Measurements from ENCODE around the gene GPR55. TPM values are rescaled to one million over a fixed set of nuclear protein-coding genes. Genes with fewer than 3 reads are reported as not detected.

Gene GPR55, protein sequence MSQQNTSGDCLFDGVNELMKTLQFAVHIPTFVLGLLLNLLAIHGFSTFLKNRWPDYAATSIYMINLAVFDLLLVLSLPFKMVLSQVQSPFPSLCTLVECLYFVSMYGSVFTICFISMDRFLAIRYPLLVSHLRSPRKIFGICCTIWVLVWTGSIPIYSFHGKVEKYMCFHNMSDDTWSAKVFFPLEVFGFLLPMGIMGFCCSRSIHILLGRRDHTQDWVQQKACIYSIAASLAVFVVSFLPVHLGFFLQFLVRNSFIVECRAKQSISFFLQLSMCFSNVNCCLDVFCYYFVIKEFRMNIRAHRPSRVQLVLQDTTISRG
- not detected for total RNA-seq

DNA sequence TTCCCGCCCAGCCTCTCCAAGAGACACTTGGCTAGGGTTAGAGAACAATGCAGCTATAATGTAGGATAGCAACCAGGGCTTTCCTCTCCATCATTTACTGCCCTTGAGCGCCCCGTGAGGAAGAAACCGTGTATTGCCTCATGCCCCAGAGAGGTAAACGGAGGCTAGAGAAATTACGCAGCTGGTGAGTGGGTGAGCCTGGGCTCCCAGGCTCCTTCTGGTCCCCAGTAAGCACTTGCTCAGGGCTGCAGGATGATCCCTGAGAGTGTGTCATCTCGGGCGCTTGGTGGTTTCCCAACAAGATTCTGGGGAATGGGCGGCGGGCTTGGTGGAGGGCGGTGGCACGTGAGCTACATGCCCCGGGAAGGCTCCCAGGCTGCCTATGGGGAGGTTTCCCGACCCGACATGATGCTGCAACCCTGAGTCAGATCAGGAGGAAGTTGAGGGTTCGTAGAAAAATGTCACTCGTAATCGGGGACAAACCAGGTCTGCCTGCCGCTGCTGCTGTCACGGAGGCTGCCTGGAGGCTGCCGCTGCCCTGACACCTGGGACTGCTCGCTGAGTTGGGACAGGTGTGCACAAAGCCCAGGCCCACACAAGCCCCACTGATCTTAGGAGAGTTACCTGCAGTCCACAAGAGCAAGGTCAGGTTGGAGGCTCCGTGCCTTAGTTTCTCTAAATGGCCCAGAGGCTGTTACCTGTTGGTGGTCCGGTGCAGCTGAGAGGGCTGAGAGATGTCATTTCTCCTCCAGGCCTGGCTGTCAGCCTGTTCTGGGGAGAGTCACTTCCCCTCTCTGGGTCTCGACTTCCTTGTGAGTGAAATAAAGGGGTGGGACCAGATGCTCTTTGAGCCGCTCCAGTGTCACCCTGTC, at the start of gene GPR55:
GPR55 (minus strand) TSS at position 773 of the 872 bp plus-strand sequence. CDS start 14,280 bp downstream, outside the sequence.
- intact Hi-C loops (cut with DNase I): no loop called here
- no peak within 1 kb of the TSS for H3K27ac ChIP-seq
- no peaks in the 10 kb centered on the region for H3K27me3 ChIP-seq
- WGBS, 2 donors: 39 to 53% methylated on average over 16 to 26 of the region's 26 CpGs
- H3K9me3 ChIP-seq: no peaks in the 10 kb centered on the region
- TF ChIP-seq POLR2A (IDR thresholded peaks at IDR 0.05): no peak
- TF ChIP-seq, protein P1, sequence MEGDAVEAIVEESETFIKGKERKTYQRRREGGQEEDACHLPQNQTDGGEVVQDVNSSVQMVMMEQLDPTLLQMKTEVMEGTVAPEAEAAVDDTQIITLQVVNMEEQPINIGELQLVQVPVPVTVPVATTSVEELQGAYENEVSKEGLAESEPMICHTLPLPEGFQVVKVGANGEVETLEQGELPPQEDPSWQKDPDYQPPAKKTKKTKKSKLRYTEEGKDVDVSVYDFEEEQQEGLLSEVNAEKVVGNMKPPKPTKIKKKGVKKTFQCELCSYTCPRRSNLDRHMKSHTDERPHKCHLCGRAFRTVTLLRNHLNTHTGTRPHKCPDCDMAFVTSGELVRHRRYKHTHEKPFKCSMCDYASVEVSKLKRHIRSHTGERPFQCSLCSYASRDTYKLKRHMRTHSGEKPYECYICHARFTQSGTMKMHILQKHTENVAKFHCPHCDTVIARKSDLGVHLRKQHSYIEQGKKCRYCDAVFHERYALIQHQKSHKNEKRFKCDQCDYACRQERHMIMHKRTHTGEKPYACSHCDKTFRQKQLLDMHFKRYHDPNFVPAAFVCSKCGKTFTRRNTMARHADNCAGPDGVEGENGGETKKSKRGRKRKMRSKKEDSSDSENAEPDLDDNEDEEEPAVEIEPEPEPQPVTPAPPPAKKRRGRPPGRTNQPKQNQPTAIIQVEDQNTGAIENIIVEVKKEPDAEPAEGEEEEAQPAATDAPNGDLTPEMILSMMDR (IDR thresholded peaks at IDR 0.05): no peak
- no peaks in the 10 kb centered on the region for H3K4me1 ChIP-seq
- no peaks in the 10 kb centered on the region for H3K36me3 ChIP-seq (replicated peaks in 1 of 2; ENCODE audit: insufficient read depth in 1 of 2, low read depth in 2 of 2)
- DNase-seq (no peak), ATAC-seq (no peak)
- no peak within 1 kb of the TSS for H3K4me3 ChIP-seq

DNA sequence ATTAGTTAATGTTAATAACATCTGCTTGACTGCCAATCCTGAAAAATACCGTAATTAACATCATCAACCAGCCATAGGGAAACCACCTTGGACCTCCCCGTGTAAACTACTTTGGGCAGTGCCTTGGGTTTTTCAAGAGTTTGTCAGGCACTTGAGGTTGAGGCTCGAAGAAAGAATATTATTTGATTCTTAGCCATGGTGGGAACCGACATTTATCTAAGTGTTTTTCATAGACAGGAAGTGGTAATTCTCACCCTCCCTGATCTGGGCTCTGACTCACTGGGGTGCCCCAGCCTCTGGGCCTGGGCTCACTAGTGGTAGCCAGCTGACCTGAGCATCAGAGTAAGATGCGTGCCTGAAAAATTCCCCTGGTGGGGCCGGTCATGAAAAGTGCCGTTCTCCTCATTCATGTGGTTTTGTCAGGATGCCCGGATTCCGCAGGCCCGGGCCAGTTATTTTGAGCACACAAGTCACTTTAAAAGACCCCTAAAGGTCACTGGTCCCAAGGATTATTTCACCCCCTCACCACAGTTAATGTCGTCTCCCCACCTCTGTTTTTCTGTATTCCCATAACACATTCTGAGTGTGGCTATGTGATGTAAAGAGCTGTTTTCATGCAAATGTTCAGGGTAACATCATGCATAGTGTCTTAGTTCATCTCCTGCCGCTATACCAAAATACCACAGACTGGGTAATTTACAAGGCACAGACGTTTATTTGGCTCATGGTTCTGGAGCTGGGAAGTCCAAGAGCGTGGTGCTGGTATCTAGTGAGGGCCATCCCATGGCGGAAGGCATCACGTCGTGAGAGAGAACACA, 49.3 kb upstream of the GPR55 start:
- DNase-seq: no peak
- intact Hi-C loops (cut with DNase I): no loop called here
- H3K36me3 ChIP-seq (replicated peaks in 1 of 2; ENCODE audit: insufficient read depth in 1 of 2, low read depth in 2 of 2): no peaks in the 10 kb centered on the region
- no peaks in the 10 kb centered on the region for H3K9me3 ChIP-seq
- TF ChIP-seq, protein P1 (IDR thresholded peaks at IDR 0.05): no peak
- no peak for TF ChIP-seq POLR2A (IDR thresholded peaks at IDR 0.05)
- 72 to 79% methylated on average over 15 to 17 of the region's 17 CpGs for WGBS, 2 donors
- H3K27ac ChIP-seq: no peak overlapping the region
- H3K4me1 ChIP-seq: no peaks in the 10 kb centered on the region
- H3K27me3 ChIP-seq: no peaks in the 10 kb centered on the region
- H3K4me3 ChIP-seq: no peak overlapping the region
- no peak for ATAC-seq

DNA sequence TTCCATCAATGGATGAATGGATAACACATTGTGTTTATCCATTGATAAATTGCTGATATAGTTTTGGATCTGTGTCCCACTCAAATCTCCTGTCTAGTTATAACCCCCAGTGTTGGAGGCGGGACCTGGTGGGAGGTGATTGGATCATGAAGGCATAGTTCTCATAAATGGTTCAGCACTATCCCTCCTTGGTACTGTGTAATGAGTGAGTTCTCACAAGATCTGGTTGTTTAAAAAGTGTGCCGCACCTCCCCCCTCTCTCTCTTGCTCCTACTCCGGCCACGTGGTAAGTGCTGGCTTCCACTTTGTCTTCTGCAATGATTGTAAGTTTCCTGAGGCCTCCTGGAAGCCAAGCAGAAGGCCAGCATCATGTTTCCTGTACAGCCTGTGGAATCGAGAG, 47.0 kb upstream of the GPR55 start:
- intact Hi-C loops (cut with DNase I): no loop called here
- ATAC-seq (no peak), DNase-seq (no peak)
- no peak overlapping the region for H3K27ac ChIP-seq
- no peaks in the 10 kb centered on the region for H3K27me3 ChIP-seq
- WGBS, 2 donors: 65 to 70% methylated on average over 5 of the region's 5 CpGs
- H3K4me3 ChIP-seq: no peak overlapping the region
- no peaks in the 10 kb centered on the region for H3K9me3 ChIP-seq
- no peaks in the 10 kb centered on the region for H3K36me3 ChIP-seq (replicated peaks in 1 of 2; ENCODE audit: insufficient read depth in 1 of 2, low read depth in 2 of 2)
- H3K4me1 ChIP-seq: no peaks in the 10 kb centered on the region
- TF ChIP-seq, protein P1 (IDR thresholded peaks at IDR 0.05): no peak
- no peak for TF ChIP-seq POLR2A (IDR thresholded peaks at IDR 0.05)

DNA sequence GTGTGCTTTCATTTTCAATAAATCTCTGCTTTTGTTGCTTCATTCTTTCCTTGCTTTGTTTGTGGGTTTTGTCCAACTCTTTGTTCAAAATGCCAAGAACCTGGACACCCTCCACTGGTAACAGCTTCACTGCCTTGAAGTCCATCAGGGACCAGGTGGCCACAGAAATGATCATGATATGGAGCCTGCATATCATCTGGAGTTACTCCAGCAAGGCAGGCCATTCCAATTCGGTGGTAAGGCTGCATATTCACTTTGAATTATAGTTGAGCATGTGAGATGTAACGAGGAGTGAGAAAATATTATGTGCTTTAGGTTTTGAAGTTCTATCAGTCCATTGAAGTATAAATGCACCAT, 44.6 kb upstream of the GPR55 start:
- H3K4me3 ChIP-seq: no peak overlapping the region
- no peak for TF ChIP-seq POLR2A (IDR thresholded peaks at IDR 0.05)
- TF ChIP-seq, protein P1 (IDR thresholded peaks at IDR 0.05): no peak

More for the DNA sequence above, 44.6 kb upstream of the GPR55 start:
- intact Hi-C loops (cut with DNase I): no loop called here
- Histone ChIP-seq H3K36me3 (replicated peaks in 1 of 2; ENCODE audit: insufficient read depth in 1 of 2, low read depth in 2 of 2) (no peaks in the 10 kb centered on the region), H3K27me3 (no peaks in the 10 kb centered on the region), H3K9me3 (no peaks in the 10 kb centered on the region), H3K27ac (no peak overlapping the region), H3K4me1 (no peaks in the 10 kb centered on the region)
- WGBS, 2 donors: 46 to 53% methylated on average over 2 of the region's 2 CpGs
- no peak for DNase-seq
- ATAC-seq: no peak
